ENCODE data around the gene GGT5. TPM values are rescaled to one million over a fixed set of nuclear protein-coding genes. Genes with fewer than 3 reads are reported as not detected.

GGT5 gene
- total RNA-seq, 6 experiments from 2014 or later: 0.17 to 0.61 (median 0.27) TPM

- Mint-ChIP-seq H3K27ac (no peak overlapping the region), H3K4me3 (no peak overlapping the region), H3K36me3 (ENCODE audit: low read depth) (no peaks in the 10 kb centered on the region), H3K27me3 (ENCODE audit: insufficient read depth) (peaks cover 4% of the 10 kb centered on the region), H3K4me1 (ENCODE audit: low read depth) (peaks cover 6% of the 10 kb centered on the region), H3K9me3 (no peaks in the 10 kb centered on the region)
- DNase-seq: no peak
- TF ChIP-seq CTCF (IDR thresholded peaks at IDR 0.05): no peak
Observed at GRCh38 chr22:24188705-24189248, 56.1 kb downstream of the GGT5 start.

DNA sequence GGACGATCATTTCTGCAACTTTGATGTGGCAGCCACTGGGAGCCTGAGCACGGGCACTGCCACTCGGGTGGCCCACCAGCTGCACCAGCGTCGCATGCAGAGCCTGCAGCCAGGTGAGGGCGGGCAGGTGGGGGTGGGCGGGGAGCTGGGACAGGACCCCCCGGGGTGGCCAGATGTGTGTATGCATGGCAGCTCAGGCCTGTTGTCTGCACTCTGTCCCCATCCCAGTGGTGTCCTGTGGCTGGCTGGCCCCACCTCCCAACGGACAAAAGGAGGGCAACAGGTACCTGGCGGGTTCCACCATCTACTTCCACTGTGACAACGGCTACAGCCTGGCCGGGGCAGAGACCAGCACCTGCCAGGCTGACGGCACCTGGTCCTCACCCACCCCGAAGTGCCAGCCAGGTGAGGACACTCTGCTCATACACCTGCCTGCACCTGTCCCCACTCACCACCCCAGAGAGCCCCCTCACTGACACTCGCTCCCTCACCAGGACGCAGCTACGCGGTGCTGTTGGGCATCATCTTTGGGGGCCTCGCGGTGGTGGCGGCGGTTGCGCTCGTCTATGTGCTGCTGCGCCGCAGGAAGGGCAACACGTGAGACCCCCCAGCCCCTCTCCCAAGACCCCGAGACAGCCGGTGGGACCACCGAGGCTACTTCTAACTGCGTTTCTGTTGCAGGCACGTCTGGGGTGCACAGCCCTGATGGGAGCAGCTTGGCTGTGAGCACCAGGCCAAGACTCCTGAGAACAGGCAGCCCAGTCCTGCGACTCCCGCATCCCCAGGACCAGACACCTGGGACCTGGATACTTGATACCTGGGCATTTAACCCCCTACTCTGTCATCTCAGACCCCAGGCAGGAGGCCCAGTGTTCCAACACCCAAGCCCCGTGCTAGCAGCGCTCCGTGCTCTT lies 56.9 kb downstream of the GGT5 start:
- H3K27ac Mint-ChIP-seq: no peak overlapping the region
- peaks cover 4% of the 10 kb centered on the region for H3K27me3 Mint-ChIP-seq (ENCODE audit: insufficient read depth)
- no peaks in the 10 kb centered on the region for H3K9me3 Mint-ChIP-seq
- H3K4me1 Mint-ChIP-seq (ENCODE audit: low read depth): peaks cover 6% of the 10 kb centered on the region
- H3K4me3 Mint-ChIP-seq: no peak overlapping the region
- DNase-seq: no peak
- no peaks in the 10 kb centered on the region for H3K36me3 Mint-ChIP-seq (ENCODE audit: low read depth)
- TF ChIP-seq CTCF (IDR thresholded peaks at IDR 0.05): no peak

- no peak for DNase-seq
- no peak for TF ChIP-seq CTCF (IDR thresholded peaks at IDR 0.05)
- Mint-ChIP-seq H3K27ac (no peak overlapping the region), H3K36me3 (ENCODE audit: low read depth) (no peaks in the 10 kb centered on the region), H3K27me3 (ENCODE audit: insufficient read depth) (peaks cover 4% of the 10 kb centered on the region), H3K9me3 (no peaks in the 10 kb centered on the region), H3K4me3 (no peak overlapping the region), H3K4me1 (ENCODE audit: low read depth) (peaks cover 6% of the 10 kb centered on the region)
Observed at GRCh38 chr22:24186892-24187670, 57.8 kb downstream of the GGT5 start.

DNA sequence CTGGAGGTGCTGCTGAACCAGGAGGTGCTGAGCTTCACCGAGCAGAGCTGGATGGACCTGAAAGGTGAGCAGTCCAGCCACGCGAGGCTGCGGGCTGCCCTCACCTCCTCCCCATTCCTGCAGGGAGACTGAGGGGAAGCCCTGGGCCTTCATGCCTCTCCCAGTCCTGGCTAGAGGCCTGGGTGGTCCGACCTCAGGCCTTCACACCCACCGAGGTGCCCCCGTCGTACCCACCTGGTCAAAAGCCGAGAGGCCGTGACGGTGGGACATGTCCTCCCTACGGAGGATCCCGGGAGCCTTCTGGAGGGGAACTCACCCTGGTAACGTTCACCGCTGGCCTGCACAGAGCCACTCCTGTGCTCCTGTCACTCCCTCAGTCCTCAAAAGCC lies 58.5 kb downstream of the GGT5 start:
- Mint-ChIP-seq H3K27me3 (ENCODE audit: insufficient read depth) (peaks cover 4% of the 10 kb centered on the region), H3K4me3 (no peak overlapping the region), H3K27ac (no peak overlapping the region), H3K9me3 (no peaks in the 10 kb centered on the region), H3K36me3 (ENCODE audit: low read depth) (no peaks in the 10 kb centered on the region), H3K4me1 (ENCODE audit: low read depth) (peaks cover 6% of the 10 kb centered on the region)
- TF ChIP-seq CTCF (IDR thresholded peaks at IDR 0.05): no peak
- DNase-seq: no peak

DNA sequence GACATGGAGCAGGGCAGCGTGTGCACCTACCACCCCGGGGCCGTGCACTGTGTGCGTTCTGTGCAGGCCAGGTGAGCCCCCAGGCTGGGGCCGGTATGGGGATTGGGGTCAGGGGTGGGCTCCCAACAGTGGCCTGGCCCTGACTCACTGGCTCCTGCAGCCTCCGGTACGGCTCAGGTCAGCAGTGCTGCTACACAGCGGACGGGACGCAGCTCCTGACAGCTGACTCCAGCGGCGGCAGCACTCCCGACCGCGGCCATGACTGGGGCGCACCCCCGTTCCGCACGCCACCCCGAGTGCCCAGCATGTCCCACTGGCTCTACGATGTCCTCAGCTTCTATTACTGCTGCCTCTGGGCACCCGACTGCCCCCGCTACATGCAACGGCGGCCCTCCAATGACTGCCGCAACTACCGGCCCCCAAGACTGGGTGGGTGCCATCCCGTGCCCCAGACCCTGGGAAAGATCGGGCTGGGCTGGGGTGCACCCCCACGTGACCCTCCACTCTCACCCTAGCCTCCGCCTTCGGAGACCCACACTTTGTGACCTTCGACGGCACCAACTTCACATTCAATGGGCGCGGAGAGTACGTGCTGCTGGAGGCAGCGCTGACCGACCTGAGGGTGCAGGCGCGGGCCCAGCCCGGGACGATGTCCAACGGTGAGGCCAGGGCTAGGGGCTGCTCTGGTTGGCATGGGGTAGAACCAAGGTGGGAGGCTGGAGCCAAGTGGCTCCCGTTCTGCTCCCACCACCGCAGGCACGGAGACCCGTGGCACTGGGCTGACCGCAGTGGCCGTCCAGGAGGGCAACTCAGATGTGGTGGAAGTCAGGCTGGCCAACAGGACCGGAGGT lies 59.2 kb downstream of the GGT5 start:
- peaks cover 4% of the 10 kb centered on the region for H3K27me3 Mint-ChIP-seq (ENCODE audit: insufficient read depth)
- no peaks in the 10 kb centered on the region for H3K9me3 Mint-ChIP-seq

More for the DNA sequence above, 59.2 kb downstream of the GGT5 start:
- Mint-ChIP-seq H3K4me3 (no peak overlapping the region), H3K36me3 (ENCODE audit: low read depth) (no peaks in the 10 kb centered on the region), H3K4me1 (ENCODE audit: low read depth) (peaks cover 6% of the 10 kb centered on the region), H3K27ac (no peak overlapping the region)
- DNase-seq: no peak
- no peak for TF ChIP-seq CTCF (IDR thresholded peaks at IDR 0.05)

Measured in HFFc6 (cell line).